Measurements from ENCODE around the gene DOK4.

DNA sequence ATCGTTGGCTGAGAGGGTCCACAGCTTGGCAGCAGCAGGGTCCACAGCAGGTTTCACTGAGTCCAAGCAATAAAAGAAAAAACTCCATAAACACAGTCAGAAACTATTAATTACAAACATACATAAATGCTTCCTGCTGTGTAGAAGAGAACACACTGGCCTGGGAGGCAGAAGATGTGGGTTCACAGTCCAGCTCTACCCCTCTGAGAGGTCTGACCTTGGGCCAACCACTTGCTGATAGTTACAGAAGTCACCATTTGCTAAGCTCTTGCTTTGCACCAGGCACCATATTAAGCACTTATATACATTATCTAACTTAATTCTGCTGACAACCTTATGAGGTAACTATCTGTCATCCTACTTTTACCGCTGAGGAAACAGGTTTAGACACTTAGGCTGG is 53.8 kb downstream of the DOK4 start:
- TF ChIP-seq, protein P1, sequence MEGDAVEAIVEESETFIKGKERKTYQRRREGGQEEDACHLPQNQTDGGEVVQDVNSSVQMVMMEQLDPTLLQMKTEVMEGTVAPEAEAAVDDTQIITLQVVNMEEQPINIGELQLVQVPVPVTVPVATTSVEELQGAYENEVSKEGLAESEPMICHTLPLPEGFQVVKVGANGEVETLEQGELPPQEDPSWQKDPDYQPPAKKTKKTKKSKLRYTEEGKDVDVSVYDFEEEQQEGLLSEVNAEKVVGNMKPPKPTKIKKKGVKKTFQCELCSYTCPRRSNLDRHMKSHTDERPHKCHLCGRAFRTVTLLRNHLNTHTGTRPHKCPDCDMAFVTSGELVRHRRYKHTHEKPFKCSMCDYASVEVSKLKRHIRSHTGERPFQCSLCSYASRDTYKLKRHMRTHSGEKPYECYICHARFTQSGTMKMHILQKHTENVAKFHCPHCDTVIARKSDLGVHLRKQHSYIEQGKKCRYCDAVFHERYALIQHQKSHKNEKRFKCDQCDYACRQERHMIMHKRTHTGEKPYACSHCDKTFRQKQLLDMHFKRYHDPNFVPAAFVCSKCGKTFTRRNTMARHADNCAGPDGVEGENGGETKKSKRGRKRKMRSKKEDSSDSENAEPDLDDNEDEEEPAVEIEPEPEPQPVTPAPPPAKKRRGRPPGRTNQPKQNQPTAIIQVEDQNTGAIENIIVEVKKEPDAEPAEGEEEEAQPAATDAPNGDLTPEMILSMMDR (IDR thresholded peaks at IDR 0.05): no peak
- no peak for TF ChIP-seq EZH2 (IDR thresholded peaks at IDR 0.05; ENCODE audit: borderline replicate concordance, insufficient read depth, low read depth, low read length, poor library complexity, severe bottlenecking)
